Gastrocnemius medialis (tissue), 4 donors: ENCODE data around the gene IQCM. TPM values are rescaled to one million over a fixed set of nuclear protein-coding genes. Genes with fewer than 3 reads are reported as not detected.

Source experiments
- ATAC-seq, 2 donors: fragments of 150-250 bp; one replicate each; pipeline ENCODE4 v1.9.1; 2016
- DNase-seq, 2 donors: peaks; one replicate each; pipeline ENCODE4 v3.0.0-alpha.2; 2019
- H3K27ac ChIP-seq, 4 donors: fragments of 200-600 bp; sonication (generic); 1 replicate in 1 of 4; 2 replicates in 3 of 4; pipeline ENCODE4 v1.5.1; 2016 to 2018; ENCODE audit warnings: mild to moderate bottlenecking in 2 of 4, moderate library complexity in 1 of 4
- H3K27me3 ChIP-seq, 3 donors: fragments of 200-600 bp; sonication (generic) in 2 of 3; 1 replicate in 1 of 3; 2 replicates in 2 of 3; pipeline versions ENCODE4 v1.5.1 to v1.6.0; 2016 to 2019; ENCODE audit warnings: mild to moderate bottlenecking in 1 of 3, moderate library complexity in 1 of 3
- H3K36me3 ChIP-seq, 2 donors: fragments of 200-600 bp; sonication (generic) in 1 of 2; one replicate each; pipeline ENCODE4 v1.5.1; 2017 to 2018
- H3K4me1 ChIP-seq, 2 donors: fragments of 200-600 bp; sonication (generic) in 1 of 2; one replicate each; pipeline ENCODE4 v1.5.1; 2016 to 2017; ENCODE audit warnings: mild to moderate bottlenecking in 2 of 2
- H3K4me3 ChIP-seq, 4 donors: fragments of 200-600 bp; sonication (generic) in 3 of 4; 1 replicate in 1 of 4; 2 replicates in 3 of 4; pipeline ENCODE4 v1.5.1; 2016 to 2019; ENCODE audit warnings: mild to moderate bottlenecking in 2 of 4
- H3K9me3 ChIP-seq, 3 donors: fragments of 200-600 bp; sonication (generic) in 2 of 3; 1 replicate in 1 of 3; 2 replicates in 2 of 3; pipeline ENCODE4 v1.5.1; 2016 to 2019
- POLR2A ChIP-seq, 2 donors: fragments of 450-650 bp; IDR thresholded peaks; one replicate each; pipeline ENCODE4 v1.6.1; 2017; ENCODE audit warnings: antibody characterized with exemption in 2 of 2, mild to moderate bottlenecking in 2 of 2, moderate library complexity in 2 of 2
- in situ Hi-C, 4 donors: fragments of 200-750 bp; cut with MboI; loops; one replicate each; pipeline versions ENCODE4 v1.15.0 to v1.8.0; 2017; ENCODE audit warnings: low sequenced_read_pairs in 4 of 4
- intact Hi-C: fragments of 100-400 bp; cut with DNase I; formaldehyde crosslinking; loops from one replicate; pipeline ENCODE4 v1.15.1; 2023; ENCODE audit warnings: low total_unique reads
- total RNA-seq, 4 donors: library from RNA; depleted of rRNA; stranded (reverse); fragments of >200 nt; gene quantifications; one replicate each; pipeline versions ENCODE4 v1.1.0 to v1.2.3, GENCODE V29; 2016
- TF ChIP-seq, protein P1 (sequence below), 5 experiments: fragments of 450-650 bp in 3 of 5; fragments of 200-600 bp in 2 of 5; sonication (generic) in 2 of 5; IDR thresholded peaks in 4 of 5; conservative IDR thresholded peaks in 1 of 5; 1 replicate in 4 of 5; 2 replicates in 1 of 5; pipeline ENCODE4 v1.5.1; 2016 to 2019; ENCODE audit warnings: antibody characterized with exemption in 5 of 5, mild to moderate bottlenecking in 3 of 5, moderate library complexity in 3 of 5

IQCM gene
- total RNA-seq, 4 donors from 2014 or later: 0.25 TPM; not detected in 3

DNA sequence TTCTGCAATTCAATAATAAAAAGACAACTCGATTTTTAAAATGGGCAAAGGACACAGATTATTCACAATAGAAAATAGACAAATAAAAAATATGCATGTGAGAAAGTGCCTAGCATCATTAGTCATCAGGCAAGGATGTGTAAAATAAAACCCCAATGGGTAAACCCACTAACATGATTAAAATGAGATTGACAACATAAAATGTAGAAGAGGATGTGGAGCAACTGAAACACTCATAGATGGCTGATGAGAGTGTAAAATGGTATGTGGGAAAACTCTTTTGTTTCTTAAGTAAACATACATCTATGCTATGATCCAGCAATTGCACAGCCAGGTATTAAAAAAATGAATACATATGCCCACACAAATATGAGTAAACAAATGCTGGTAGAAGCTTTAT lies 177.6 kb downstream of the IQCM start:
- in situ Hi-C loops: no loop called here
- no peak for ATAC-seq
- no peaks in the 10 kb centered on the region for H3K27me3 ChIP-seq
- H3K4me1 ChIP-seq: no peaks in the 10 kb centered on the region
- no peaks in the 10 kb centered on the region for H3K9me3 ChIP-seq
- intact Hi-C loops: no loop called here
- no peaks in the 10 kb centered on the region for H3K36me3 ChIP-seq
- no peak overlapping the region for H3K27ac ChIP-seq
- DNase-seq: no peak
- TF ChIP-seq, protein P1, sequence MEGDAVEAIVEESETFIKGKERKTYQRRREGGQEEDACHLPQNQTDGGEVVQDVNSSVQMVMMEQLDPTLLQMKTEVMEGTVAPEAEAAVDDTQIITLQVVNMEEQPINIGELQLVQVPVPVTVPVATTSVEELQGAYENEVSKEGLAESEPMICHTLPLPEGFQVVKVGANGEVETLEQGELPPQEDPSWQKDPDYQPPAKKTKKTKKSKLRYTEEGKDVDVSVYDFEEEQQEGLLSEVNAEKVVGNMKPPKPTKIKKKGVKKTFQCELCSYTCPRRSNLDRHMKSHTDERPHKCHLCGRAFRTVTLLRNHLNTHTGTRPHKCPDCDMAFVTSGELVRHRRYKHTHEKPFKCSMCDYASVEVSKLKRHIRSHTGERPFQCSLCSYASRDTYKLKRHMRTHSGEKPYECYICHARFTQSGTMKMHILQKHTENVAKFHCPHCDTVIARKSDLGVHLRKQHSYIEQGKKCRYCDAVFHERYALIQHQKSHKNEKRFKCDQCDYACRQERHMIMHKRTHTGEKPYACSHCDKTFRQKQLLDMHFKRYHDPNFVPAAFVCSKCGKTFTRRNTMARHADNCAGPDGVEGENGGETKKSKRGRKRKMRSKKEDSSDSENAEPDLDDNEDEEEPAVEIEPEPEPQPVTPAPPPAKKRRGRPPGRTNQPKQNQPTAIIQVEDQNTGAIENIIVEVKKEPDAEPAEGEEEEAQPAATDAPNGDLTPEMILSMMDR (IDR thresholded peaks at IDR 0.05 in 4 of 5, conservative IDR thresholded peaks at IDR 0.05 in 1 of 5): no peak
- no peak for TF ChIP-seq POLR2A (IDR thresholded peaks at IDR 0.05)
- no peak overlapping the region for H3K4me3 ChIP-seq

DNA sequence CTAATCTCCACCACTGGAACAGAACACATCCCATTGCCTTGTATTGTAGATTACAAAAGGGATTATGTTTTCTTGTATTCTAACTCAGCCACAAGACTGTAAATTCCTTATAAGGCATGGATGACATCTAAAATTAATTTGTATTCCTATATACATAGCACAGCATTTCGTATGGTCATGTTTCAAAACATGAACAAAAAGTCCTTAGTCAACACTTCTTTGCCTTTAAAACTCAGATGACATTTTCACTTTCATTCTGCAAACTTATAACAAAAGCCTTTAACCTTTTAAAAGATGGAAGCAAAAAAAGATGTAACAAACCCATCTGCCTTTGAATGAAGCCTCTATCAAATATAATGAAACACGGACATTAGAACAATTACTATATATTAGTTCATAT lies 181.3 kb downstream of the IQCM start:
- in situ Hi-C loops (no loop called here), intact Hi-C loops (no loop called here)
- TF ChIP-seq, protein P1 (IDR thresholded peaks at IDR 0.05 in 4 of 5, conservative IDR thresholded peaks at IDR 0.05 in 1 of 5): no peak
- TF ChIP-seq POLR2A (IDR thresholded peaks at IDR 0.05): no peak
- H3K36me3 ChIP-seq: no peaks in the 10 kb centered on the region
- H3K27me3 ChIP-seq: no peaks in the 10 kb centered on the region
- no peaks in the 10 kb centered on the region for H3K9me3 ChIP-seq
- ATAC-seq (no peak), DNase-seq (no peak)
- H3K27ac ChIP-seq: no peak overlapping the region
- H3K4me3 ChIP-seq: no peak overlapping the region
- no peaks in the 10 kb centered on the region for H3K4me1 ChIP-seq

DNA sequence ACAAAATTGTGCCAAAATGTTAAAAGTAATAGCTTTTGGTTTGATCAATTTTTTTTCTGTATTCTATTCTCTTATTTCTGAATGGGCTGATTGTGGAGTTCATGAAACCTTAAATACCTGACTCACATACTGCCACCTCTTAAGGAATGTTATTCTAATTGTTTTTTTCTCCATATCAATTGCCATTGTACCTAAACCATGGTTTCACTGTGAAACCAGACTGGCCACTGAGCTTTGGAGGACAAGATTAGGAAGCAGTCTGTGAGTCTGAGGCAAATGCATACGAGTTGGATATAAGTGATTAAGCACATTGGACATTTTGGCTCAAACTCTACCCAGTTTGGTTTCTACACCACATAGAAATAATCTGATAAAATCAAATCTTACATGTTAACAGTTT lies 184.0 kb downstream of the IQCM start:
- no peak for DNase-seq
- in situ Hi-C loops: no loop called here
- no peak overlapping the region for H3K27ac ChIP-seq
- H3K27me3 ChIP-seq: no peaks in the 10 kb centered on the region
- H3K4me3 ChIP-seq: no peak overlapping the region
- no peaks in the 10 kb centered on the region for H3K36me3 ChIP-seq
- no peaks in the 10 kb centered on the region for H3K4me1 ChIP-seq
- TF ChIP-seq POLR2A (IDR thresholded peaks at IDR 0.05): no peak
- TF ChIP-seq, protein P1 (IDR thresholded peaks at IDR 0.05 in 4 of 5, conservative IDR thresholded peaks at IDR 0.05 in 1 of 5): no peak
- no peak for ATAC-seq
- H3K9me3 ChIP-seq: no peaks in the 10 kb centered on the region
- intact Hi-C loops: no loop called here

DNA sequence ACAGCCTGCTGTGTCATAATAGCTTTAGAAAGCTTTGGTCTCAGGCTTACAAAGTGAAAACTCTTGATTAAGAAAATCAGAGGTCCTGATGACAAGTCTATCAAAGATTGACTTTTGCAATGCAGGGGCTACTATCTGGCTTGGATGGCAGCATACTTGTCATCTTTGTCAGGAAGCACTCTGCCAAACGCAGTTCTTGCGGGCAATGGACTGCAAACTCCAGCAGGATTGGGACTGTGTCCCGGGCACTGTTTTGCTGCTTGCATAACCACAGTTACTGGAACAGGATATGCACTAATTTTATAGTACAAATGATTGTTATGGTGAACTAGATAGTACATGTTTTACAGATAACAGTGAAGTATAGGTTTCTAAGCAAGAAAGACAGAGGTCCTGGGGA lies 185.6 kb downstream of the IQCM start:
- no peak for TF ChIP-seq POLR2A (IDR thresholded peaks at IDR 0.05)
- TF ChIP-seq, protein P1 (IDR thresholded peaks at IDR 0.05 in 4 of 5, conservative IDR thresholded peaks at IDR 0.05 in 1 of 5): no peak
- DNase-seq: no peak
- intact Hi-C loops (no loop called here), in situ Hi-C loops (no loop called here)
- H3K27me3 ChIP-seq: no peaks in the 10 kb centered on the region
- H3K4me3 ChIP-seq: no peak overlapping the region
- H3K4me1 ChIP-seq: no peaks in the 10 kb centered on the region
- no peaks in the 10 kb centered on the region for H3K9me3 ChIP-seq
- no peak overlapping the region for H3K27ac ChIP-seq
- no peaks in the 10 kb centered on the region for H3K36me3 ChIP-seq
- no peak for ATAC-seq
